ENCODE data around the gene TUBGCP2. TPM values are rescaled to one million over a fixed set of nuclear protein-coding genes. Genes with fewer than 3 reads are reported as not detected.

The TUBGCP2 gene
- total RNA-seq, 1 donor: 60.8 TPM

DNA sequence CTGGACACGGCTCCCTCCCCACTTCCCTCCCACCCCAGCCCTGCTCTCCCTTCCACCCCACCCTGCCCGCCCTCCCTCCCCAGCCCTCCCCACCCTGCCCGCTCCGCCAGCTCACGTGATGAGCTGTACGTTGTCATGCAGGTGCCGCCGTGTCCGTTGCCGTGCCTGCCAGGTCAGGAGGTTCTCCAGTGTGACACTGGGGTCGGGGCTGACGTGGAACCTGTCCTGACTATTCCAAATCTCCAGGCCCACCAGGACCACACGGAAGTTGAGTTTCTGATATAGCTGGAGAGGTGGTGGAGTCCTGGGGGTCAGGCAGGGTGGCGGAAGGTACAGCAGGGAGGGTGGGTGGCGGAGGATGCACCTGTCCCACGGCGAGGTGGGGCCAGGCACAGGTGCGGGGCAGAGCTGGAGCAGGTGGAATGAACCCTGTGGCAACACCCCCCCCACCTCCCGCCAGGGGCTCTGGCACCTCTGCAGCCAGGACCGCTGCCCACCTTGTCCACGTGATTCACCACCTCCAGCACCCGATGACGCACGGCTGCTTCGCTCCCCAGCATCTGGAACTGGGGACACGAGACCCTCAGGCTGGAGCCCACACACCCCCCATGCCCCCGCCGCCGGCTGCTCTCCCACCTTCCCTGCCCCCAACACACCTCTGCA lies 36.2 kb downstream of the TUBGCP2 start:
- Histone ChIP-seq H3K4me1 (ENCODE audit: insufficient read depth, low read length) (no peaks in the 10 kb centered on the region), H3K36me3 (ENCODE audit: insufficient read depth, low read length) (no peaks in the 10 kb centered on the region), H3K4me3 (ENCODE audit: insufficient read depth, low read length) (no peak overlapping the region), H3K4me2 (ENCODE audit: insufficient read depth, low read length) (no peak overlapping the region), H3K27ac (ENCODE audit: low read depth, low read length) (no peak overlapping the region), H3K79me2 (ENCODE audit: insufficient read depth, low read length) (no peaks in the 10 kb centered on the region), H3K9me3 (ENCODE audit: low read depth, low read length) (no peaks in the 10 kb centered on the region), H3K27me3 (ENCODE audit: insufficient read depth, low read length) (peaks cover 18% of the 10 kb centered on the region), H2AFZ (ENCODE audit: low read length) (no peak overlapping the region), H4K20me1 (ENCODE audit: insufficient read depth, low read length) (peaks cover under 1% of the 10 kb centered on the region)
- DNase-seq (ENCODE audit: insufficient read length, low spot score, missing footprints): no peak
- TF ChIP-seq, protein P1, sequence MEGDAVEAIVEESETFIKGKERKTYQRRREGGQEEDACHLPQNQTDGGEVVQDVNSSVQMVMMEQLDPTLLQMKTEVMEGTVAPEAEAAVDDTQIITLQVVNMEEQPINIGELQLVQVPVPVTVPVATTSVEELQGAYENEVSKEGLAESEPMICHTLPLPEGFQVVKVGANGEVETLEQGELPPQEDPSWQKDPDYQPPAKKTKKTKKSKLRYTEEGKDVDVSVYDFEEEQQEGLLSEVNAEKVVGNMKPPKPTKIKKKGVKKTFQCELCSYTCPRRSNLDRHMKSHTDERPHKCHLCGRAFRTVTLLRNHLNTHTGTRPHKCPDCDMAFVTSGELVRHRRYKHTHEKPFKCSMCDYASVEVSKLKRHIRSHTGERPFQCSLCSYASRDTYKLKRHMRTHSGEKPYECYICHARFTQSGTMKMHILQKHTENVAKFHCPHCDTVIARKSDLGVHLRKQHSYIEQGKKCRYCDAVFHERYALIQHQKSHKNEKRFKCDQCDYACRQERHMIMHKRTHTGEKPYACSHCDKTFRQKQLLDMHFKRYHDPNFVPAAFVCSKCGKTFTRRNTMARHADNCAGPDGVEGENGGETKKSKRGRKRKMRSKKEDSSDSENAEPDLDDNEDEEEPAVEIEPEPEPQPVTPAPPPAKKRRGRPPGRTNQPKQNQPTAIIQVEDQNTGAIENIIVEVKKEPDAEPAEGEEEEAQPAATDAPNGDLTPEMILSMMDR (IDR thresholded peaks at IDR 0.05; ENCODE audit: extremely low read depth, low read depth, low read length): no peak

- Histone ChIP-seq H3K27ac (ENCODE audit: low read depth, low read length) (no peak overlapping the region), H3K4me1 (ENCODE audit: insufficient read depth, low read length) (no peaks in the 10 kb centered on the region), H3K9me3 (ENCODE audit: low read depth, low read length) (no peaks in the 10 kb centered on the region), H3K27me3 (ENCODE audit: insufficient read depth, low read length) (peaks cover 13% of the 10 kb centered on the region), H3K79me2 (ENCODE audit: insufficient read depth, low read length) (no peaks in the 10 kb centered on the region), H4K20me1 (ENCODE audit: insufficient read depth, low read length) (no peaks in the 10 kb centered on the region), H2AFZ (ENCODE audit: low read length) (no peak overlapping the region), H3K4me2 (ENCODE audit: insufficient read depth, low read length) (no peak overlapping the region), H3K36me3 (ENCODE audit: insufficient read depth, low read length) (no peaks in the 10 kb centered on the region), H3K4me3 (ENCODE audit: insufficient read depth, low read length) (no peak overlapping the region)
- no peak for DNase-seq (ENCODE audit: insufficient read length, low spot score, missing footprints)
- TF ChIP-seq, protein P1 (IDR thresholded peaks at IDR 0.05; ENCODE audit: extremely low read depth, low read depth, low read length): no peak
These were observed 37.0 kb downstream of the TUBGCP2 start for GRCh38 chr10:133271521-133272300.

- Histone ChIP-seq H3K4me3 (ENCODE audit: insufficient read depth, low read length) (no peak overlapping the region), H3K36me3 (ENCODE audit: insufficient read depth, low read length) (no peaks in the 10 kb centered on the region), H4K20me1 (ENCODE audit: insufficient read depth, low read length) (no peaks in the 10 kb centered on the region), H3K4me2 (ENCODE audit: insufficient read depth, low read length) (no peak overlapping the region), H2AFZ (ENCODE audit: low read length) (no peak overlapping the region), H3K27me3 (ENCODE audit: insufficient read depth, low read length) (peaks cover 6% of the 10 kb centered on the region), H3K4me1 (ENCODE audit: insufficient read depth, low read length) (no peaks in the 10 kb centered on the region), H3K79me2 (ENCODE audit: insufficient read depth, low read length) (no peaks in the 10 kb centered on the region), H3K9me3 (ENCODE audit: low read depth, low read length) (no peaks in the 10 kb centered on the region), H3K27ac (ENCODE audit: low read depth, low read length) (no peak overlapping the region)
- DNase-seq (ENCODE audit: insufficient read length, low spot score, missing footprints): peak; percentile 90
- TF ChIP-seq, protein P1 (IDR thresholded peaks at IDR 0.05; ENCODE audit: extremely low read depth, low read depth, low read length): no peak
These were observed 37.8 kb downstream of the TUBGCP2 start for GRCh38 chr10:133270773-133271297.

DNA sequence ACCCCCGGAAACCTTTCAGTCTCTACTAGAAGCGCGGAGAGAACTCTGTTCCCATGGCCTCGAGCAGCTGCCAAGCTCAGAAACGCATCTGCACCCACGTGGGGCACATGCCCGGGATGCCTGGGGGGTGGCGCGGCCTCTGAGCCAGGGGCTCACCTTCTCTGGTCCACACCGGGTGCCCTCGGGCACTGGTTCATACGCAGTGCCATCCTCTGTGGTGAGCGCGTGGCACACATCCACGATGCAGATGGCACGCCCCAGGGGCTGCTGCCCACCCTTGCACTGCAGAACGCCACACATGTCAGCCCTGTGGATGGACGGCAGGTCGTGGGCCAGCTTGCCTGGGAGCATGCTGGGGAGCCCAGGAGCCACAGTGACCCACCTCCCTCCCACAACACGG lies 38.5 kb downstream of the TUBGCP2 start:
- Histone ChIP-seq H3K36me3 (ENCODE audit: insufficient read depth, low read length) (no peaks in the 10 kb centered on the region), H3K27me3 (ENCODE audit: insufficient read depth, low read length) (no peaks in the 10 kb centered on the region), H3K4me2 (ENCODE audit: insufficient read depth, low read length) (no peak overlapping the region), H3K9me3 (ENCODE audit: low read depth, low read length) (no peaks in the 10 kb centered on the region), H3K4me3 (ENCODE audit: insufficient read depth, low read length) (no peak overlapping the region), H2AFZ (ENCODE audit: low read length) (no peak overlapping the region), H3K4me1 (ENCODE audit: insufficient read depth, low read length) (no peaks in the 10 kb centered on the region), H3K27ac (ENCODE audit: low read depth, low read length) (no peak overlapping the region), H4K20me1 (ENCODE audit: insufficient read depth, low read length) (no peaks in the 10 kb centered on the region), H3K79me2 (ENCODE audit: insufficient read depth, low read length) (no peaks in the 10 kb centered on the region)
- TF ChIP-seq, protein P1 (IDR thresholded peaks at IDR 0.05; ENCODE audit: extremely low read depth, low read depth, low read length): no peak
- DNase-seq (ENCODE audit: insufficient read length, low spot score, missing footprints): no peak
